ENCODE results near the gene FAM3B. TPM values are rescaled to one million over a fixed set of nuclear protein-coding genes. Genes with fewer than 3 reads are reported as not detected.
"Not testable (repeated sequence)": the region's sequence is repeated elsewhere in the genome, so short reads cannot be mapped to it uniquely, and the experiment has no call there.

FAM3B gene, protein sequence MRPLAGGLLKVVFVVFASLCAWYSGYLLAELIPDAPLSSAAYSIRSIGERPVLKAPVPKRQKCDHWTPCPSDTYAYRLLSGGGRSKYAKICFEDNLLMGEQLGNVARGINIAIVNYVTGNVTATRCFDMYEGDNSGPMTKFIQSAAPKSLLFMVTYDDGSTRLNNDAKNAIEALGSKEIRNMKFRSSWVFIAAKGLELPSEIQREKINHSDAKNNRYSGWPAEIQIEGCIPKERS
- not detected in 2 replicates for total RNA-seq

DNA sequence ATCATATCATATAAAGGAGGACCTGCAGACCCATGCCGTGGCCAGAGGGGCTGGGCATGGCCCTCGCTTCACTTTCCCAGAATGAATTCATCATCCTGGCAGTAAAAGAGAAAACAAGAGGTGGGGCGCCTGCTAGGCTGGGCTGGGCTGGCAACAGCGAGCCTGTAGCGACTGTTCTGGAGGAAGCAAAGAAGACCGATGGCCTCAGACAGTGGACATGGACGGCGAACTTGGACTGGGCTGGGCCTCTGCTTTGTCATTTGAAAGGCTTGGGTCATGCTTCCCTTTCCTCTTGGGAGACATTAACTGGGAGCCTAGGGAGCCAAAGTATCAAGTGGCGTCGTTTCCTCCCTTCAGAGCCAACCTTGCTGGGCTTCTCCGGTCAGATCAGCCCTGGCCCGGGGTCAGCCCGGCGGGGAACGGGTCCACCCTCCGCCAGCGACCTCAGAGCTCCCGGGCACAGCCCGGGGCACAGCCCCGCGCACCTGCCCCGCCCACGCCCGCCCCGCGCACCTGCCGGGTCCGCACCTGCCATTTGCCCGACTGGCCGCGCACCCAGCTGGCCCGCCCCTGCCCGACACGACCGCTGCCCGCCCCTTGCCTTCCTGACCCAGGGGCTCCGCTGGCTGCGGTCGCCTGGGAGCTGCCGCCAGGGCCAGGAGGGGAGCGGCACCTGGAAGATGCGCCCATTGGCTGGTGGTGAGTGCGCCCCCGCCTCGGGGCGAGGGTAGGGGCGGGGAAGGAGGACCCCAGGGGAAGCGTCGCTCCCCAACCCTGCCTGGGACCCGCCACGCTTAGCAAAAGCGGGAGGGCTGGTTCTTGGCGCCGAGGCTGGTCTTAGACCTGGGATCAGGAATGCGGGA lies at the start of gene FAM3B:
Gene FAM3B (plus strand): TSS at position 602 of the 863 bp plus-strand sequence. CDS start 79 bp downstream, at position 681.
- no peak for DNase-seq (ENCODE audit: extremely low read depth, low read depth, low spot score)

DNA sequence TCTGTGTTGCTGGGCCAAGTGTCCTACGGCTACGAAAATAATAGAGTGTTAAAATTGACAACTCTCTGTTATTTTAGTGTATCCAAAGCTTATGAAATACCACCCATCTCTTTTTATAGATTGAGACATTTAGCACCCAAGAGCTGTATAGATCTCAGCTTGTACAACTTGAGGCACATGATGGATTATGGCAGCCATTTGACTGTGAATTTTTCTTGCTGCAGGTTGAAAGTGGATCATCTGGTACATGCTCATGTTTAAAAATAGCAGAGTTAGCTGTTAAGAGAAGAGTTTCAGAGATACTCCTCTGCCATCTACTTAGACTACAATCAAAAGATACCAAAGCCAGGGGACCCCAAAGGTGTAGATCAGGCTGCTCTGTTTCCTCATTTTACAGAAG lies 49.3 kb upstream of the FAM3B start:
- DNase-seq (ENCODE audit: extremely low read depth, low read depth, low spot score), result no peak

DNA sequence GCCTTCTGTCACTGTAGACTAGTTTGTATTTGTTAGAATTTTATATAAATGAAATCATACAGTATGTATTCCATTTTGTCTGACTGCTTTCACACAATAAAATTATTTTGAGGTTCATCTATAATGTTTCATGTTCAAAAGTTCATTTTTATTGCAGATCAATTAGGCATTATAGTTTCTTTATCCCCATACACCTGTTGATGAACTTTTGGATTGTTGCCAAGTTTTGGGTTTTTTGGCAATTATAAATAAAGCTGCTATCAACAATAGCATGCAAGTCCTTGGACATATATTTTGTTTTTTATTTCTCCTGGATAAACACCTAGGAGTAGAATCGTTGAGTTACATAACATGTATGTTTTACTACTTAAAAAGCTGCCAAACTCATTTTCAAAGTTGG lies 47.1 kb upstream of the FAM3B start:
- no peak for DNase-seq (ENCODE audit: extremely low read depth, low read depth, low spot score)

DNA sequence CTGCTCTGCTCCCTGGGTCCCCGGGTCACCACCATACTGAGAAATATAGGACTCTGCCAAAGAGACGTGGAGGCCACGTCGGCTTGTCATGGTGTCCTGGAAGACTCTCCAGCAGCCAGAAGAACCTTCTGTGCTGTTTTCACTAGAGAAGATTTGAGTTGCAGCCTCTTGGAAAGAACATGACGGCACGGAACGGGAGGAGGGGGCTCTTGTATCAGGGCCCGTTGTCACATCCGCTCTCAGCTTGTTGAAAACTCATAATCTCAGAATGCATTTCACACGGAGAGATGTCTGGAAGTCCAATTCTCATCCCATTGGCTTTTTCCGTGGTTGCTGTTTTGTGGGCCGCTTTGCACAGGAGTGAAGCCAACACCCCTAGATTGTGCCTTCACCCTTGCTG lies 39.4 kb upstream of the FAM3B start:
- no peak for DNase-seq (ENCODE audit: extremely low read depth, low read depth, low spot score)

DNA sequence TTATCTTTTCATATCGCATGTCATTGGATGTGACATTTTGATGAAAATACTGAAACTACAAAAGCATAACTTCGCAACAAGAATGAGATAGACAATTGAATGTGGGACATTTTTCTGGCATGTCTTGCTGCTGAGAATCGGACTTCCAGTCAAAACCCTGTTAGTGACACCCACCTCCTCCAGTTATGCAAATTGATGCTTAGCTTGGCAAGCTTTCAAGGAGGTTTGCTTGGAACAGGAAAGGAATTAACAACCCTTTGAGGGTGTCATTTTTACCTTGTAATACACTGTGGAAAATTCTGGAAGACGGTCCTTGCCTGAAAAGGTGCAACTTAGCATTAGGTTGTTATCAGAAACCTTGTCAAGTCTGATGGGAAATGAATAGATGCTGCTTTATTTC lies 38.8 kb upstream of the FAM3B start:
- DNase-seq (ENCODE audit: extremely low read depth, low read depth, low spot score), result no peak

DNA sequence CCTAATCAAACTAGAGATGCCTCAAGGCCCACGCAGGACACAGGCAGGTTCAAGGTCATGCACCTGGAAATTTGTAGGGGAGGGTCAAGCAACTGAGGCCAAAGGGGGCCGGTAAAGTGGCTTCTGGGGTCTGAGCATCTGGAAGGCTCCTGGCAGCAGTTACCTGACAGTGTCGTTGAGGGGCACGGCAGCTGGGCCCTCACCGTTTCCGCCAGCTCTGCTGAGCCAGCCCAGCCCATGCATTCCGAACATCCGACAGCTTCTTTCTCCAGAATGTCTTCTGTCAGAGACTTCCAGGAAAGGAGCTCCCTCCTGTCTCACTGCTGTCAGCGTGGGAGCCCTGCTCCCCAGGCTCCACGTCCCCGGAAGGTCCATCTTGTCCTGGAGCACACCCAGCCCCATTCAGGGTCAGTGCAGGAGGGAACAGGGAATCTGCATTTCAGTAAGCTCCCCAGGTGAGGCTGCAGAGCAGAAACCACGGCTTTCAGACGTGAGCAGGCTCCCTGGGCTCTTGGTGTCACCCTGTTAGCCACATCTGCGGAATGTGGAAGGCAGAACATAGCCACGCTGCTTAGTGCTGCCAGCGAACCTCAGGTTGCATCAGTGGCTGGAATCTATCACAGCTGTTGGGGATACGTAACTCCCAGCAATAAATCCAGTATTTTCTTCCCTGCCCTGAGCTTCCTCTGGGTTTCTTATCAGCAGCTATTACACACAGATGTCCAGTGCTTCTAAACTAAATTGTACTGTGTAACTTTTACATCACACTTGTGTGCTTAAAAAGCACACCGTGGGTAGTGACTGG lies 36.3 kb upstream of the FAM3B start:
- no peak for DNase-seq (ENCODE audit: extremely low read depth, low read depth, low spot score)

DNA sequence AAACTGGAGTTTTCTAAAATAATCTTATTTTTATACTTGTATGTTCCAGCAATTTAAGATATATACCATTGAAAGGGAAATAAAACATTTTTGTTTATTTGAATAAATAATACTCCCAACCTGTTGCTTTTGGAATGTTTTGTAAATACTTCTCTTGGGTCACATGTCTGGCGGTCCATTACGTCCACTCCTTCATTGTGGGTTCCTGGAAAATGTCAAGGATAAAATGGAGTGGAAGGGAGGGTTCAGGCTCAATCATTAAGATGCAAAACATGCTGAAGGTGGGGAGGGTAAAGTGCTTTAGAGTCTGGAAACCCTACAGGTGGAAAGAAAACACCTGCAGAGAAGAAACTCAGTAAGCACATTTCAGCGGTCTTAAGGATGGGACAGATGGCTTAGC lies 34.2 kb upstream of the FAM3B start:
- no peak for DNase-seq (ENCODE audit: extremely low read depth, low read depth, low spot score)

DNA sequence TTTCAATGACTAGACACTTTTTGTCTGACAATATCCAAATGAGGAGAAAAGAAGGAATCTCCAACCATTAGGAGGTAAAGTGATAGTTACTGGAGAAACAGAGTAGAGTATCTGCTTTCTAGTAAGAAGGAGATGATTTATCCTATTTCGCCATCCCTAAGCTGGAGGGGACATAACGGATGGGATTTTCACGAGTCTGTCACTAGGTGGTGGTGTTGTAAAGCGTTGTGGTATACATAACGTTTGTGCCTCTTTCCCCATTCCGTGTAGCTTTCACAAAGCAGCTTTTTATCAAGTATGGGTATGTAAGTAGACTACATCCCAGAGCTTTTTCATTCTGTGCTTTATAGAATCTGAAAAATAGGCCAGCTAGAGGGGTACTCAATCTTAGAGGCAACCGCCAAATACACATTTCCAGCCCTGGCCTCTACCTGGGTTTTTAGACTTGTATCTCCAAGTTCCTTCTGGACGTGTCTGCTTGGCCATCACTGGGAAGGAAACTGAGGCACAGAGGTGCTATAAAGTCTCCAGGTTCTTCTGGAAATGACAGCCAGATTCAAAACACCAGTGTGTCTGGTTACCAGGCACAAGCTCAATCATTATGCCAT lies 33.3 kb upstream of the FAM3B start:
- peak; percentile 57 for DNase-seq (ENCODE audit: extremely low read depth, low read depth, low spot score)

DNA sequence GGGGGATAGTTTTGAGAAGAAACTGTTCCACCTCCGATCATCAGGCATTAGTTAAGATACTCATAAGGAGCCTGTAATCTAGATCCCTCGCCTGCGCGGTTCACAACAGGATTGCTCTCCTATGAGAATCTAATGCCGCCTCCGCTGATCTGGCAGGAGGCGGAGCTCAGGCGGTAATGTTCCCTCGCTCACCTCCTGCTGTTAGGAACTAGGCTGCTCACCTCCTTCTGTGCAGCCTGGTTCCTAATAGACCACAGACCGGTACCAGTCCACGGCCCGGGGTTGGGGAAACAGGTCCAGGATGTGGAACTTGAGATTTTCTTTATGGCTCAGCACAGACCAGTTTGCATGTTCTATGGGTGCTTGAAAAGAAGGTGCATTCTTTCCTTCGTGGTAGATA lies 27.2 kb upstream of the FAM3B start:
- no peak for DNase-seq (ENCODE audit: extremely low read depth, low read depth, low spot score)

DNA sequence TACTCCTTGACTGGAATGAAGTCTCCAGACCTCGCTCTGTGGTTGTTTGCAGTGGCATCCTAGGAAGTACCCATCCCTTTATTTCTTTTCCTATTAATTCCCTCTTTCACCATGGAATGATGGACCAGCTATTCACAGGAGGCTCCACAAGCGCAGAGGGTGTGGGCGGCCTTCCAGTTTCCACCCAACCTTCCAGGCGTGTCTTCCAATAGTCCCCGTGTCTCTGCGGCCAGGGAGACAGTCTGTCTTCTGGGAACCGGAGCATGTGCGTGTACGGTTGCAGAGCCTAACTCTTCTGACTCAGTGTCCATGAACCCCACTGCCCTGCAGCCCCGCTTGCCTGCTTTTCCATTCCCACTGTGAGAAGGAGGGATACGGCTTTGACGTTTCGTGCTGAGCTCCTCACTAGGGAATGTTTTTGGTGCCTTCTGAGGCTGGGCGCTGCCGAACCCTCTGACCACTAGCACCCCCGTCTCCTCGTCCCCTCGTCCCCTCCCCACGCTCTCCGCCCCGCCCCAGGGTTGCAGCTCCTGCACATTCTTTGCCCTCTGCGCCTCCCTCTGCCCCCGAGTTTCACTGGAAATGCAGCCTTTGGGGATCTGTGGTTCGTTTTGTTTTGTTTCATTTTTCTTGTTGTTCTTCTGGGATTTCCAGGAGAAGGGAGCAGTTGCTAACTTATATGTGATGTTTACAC lies 26.3 kb upstream of the FAM3B start:
- DNase-seq (ENCODE audit: extremely low read depth, low read depth, low spot score), result no peak

DNA sequence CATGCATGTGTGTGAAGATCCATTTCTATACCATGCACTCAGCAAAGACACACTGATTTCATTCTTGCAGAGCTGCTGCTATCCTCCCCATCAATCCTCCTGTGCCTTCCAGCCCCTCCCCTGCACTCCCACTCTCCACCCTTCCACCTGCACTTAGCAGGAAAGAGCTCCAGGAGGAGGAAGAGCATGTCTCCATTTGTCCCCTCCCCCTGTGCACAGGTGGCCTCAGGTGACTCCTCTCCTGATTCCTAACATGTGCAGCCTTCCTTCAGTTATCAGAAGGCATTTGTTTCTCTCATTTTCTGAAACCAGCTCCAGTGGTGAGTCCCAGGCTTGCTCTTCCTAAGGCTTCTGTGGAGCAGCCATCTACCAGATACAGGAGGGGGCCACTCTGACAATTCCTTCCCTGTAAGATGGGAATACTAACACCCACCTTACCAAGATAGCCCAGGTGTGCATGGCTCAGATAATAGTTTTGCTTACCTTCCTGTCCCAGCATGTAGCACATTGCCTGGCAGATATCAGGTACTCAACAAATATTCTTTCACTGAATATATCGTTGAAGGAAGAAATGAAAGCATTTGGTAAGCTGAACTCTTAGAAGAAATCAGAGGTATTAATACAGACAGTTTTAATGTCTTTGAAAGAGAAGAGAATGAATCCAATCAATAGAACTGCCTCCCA lies 21.9 kb upstream of the FAM3B start:
- DNase-seq (ENCODE audit: extremely low read depth, low read depth, low spot score), result no peak

DNA sequence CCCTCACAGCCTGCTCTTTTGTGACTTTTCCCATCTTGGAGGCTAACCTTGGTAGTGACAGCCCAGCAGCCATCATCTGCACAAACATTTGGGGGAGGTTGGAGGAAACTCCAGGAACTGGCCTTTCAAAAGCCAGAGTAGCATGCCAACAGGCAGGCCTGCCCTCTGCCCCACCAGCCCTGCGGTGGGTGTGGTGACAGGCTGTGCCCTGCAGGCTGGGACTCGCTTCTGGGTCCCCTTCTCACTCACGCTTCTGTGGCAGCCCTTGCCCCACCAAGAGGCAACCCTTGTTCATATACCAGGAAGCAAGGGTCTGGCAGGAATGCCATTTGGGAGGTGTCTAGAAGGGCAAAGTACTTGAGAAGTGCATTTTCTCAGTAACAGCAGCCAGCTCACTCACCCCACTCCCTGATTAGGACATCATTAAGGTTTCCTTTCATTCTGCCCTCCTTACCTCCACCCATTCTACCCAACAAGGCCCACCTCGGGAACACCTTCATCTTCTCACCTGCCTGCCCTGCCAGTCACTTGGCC lies 20.8 kb upstream of the FAM3B start:
- no peak for DNase-seq (ENCODE audit: extremely low read depth, low read depth, low spot score)

DNA sequence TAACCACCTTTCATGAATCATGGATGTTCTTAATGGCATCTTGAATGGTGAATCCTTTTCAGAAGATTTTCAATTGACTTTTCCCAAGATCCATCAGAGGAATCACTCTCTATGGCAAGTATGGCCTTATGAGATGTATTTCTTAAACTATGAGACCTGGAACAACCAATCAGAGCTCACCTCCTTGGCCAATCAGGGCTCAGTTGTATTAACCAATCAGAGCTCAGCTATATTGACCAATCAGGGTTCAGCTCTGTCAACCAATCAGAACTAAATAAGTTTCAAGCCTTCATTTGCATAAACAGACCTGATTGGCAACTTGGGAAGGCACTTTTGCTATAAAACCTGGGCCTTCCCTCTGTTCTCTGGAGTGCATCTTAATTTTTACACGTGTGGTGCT lies 13.6 kb upstream of the FAM3B start:
- DNase-seq (ENCODE audit: extremely low read depth, low read depth, low spot score), result no peak

DNA sequence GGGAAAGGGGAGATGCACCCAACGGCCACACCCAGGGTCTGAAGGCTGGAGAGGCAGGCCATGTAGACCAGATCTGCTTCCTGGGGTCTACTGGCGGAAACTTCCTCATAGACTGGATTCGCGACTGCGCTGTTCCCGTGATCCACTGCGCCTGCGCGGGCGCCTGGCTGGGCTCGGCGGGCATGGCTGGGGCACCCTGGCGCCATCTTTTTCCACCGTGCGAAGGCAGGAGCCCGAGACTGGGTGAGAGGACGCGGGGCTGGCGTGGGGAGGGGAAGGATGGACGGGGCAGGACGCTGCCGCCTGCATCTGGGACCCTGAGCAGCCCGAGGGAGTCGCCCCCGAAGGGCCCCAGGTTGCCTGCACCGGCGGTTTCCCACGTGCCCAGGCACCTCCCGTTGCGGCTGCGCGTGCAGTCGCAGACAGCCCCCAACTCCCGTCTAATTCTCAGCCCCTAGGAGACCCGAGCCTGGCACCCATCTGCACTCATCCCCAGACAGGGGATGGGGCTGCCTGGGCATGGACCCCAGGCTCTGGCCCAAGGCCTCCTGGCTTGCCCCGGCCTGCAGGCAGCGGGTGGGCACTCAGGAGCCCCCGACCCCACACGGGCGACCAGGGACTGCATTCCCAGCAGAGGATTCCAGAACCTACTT lies 12.4 kb upstream of the FAM3B start:
- DNase-seq (ENCODE audit: extremely low read depth, low read depth, low spot score), result no peak

DNA sequence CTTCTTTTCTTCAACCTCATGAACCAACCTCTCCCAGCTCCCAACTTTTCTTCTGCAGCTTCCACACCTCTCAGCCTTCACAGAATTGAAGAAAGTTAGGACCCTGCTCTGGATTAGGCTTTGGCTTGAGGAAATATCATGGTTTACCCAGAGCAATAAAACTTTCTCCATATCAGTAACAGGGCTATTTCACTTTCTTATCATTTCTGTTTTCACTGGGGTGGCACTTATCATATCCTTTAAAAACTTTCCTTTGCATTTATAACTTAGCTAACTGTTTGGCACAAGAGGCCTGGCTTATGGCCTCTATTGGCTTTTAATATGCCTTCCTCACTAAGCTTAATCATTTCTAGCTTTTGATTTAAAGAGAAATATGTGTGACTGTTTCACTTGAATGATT lies 9.4 kb upstream of the FAM3B start:
- no peak for DNase-seq (ENCODE audit: extremely low read depth, low read depth, low spot score)

DNA sequence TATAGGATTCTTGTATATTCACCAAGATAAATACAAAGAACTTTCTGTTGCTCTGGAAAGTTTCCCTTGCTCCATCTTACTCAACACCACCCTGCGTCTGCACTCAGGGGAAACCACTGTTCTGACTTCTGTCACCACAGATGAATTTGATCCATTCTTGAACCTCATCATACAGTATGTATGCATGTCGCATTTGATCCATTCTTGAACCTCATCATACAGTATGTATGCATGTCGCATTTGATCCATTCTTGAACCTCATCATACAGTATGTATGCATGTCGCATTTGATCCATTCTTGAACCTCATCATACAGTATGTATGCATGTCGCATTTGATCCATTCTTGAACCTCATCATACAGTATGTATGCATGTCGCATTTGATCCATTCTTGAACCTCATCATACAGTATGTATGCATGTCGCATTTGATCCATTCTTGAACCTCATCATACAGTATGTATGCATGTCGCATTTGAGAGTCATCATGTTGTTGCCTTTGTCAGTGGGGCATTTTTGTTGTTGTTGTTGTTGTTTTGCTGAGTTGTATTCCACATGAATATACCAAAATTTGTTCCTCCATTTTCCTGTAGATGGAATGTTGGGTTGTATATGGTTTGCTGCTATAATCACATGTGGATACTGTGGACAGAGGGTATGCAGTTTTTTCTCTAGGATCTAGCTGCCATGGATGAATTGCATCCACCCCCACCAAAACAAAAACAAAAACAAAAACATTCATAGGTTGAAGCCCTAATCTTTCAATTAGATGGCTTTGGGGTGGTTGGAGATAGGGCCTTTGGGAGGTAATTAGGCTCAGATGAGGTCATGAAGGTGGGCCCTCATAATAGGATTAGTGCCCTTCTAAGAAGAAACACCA lies 3.1 kb upstream of the FAM3B start:
- DNase-seq (ENCODE audit: extremely low read depth, low read depth, low spot score), result not testable (repeated sequence)

DNA sequence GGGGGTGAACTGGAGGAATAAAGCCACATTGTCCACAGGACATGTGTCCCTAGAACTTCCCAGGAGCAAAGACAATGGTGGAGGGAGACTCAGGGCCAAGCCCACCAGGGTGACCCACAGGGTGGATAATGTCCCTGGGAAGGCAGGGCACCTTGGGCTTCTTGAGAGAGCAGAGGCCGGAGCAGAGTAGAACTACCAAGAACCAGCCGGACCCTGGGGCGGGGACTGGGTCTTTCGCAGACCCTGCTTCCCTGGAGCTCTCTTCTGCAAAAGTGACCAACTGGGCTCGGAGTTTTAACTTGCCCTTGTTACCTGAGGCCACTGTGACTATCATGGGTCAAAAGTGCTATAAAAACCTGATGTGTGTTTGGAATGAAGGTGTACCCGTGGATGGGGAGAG lies 875 bp upstream of the FAM3B start:
- no peak for DNase-seq (ENCODE audit: extremely low read depth, low read depth, low spot score)

DNA sequence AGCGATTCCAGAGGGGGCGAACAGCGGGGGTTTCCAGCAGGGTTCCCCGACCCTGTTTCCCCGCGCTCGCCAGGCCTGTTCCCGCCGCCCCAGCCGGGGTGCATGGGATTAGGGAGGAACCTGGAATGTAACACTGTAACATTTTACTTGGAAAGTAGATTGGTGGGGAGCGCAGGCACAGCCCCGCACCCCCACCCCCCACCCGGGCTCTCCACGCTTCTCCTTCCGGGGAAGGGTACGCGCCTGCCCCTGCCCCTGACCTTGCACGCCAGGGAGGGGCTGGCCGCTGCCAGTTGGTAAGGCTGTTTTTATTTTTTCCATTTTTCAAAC lies 427 bp downstream of the FAM3B start:
- no peak for DNase-seq (ENCODE audit: extremely low read depth, low read depth, low spot score)

Measured in glomerular endothelial cell (primary cell).